A549 (cell line): ENCODE data around the gene OTOG. TPM values are rescaled to one million over a fixed set of nuclear protein-coding genes. Genes with fewer than 3 reads are reported as not detected.

Experiments
- ATAC-seq, 2 experiments: fragments of 200-7000 bp in 1 of 2; fragments of >200 bp in 1 of 2; cut with Nextera tagmentation in 1 of 2; cut with Tn5 transposase in 1 of 2; 3 replicates each; pipeline versions ENCODE4 v1.8.0 to v1.9.1; 2018 to 2020; ENCODE audit warnings: mild to moderate bottlenecking in 1 of 2, moderate library complexity in 1 of 2
- CTCF ChIA-PET: fragments of 300-600 bp; sonication (Branson Sonifier 250); formaldehyde crosslinking; extraction: SDS; loops from one replicate; lab custom pipeline; 2021; ENCODE audit warnings: antibody characterized with exemption, inconsistent platforms; lab: Yijun Ruan, JAX
- POLR2A ChIA-PET: fragments of 350-600 bp; formaldehyde crosslinking; extraction: SDS; loops from one replicate; lab custom pipeline; 2021; ENCODE audit warnings: antibody characterized with exemption, inconsistent platforms; lab: Yijun Ruan, JAX
- DNase-seq, 2 experiments: peaks; one replicate each; pipeline versions ENCODE4 v3.0.0 to v3.0.0-alpha.2; 2011 to 2016; ENCODE audit warnings: low read depth in 1 of 2, low spot score in 1 of 2
- FAIRE-seq: peaks from 2 replicates; lab custom pipeline; 2011; peaks lifted over from hg19 to GRCh38; lab: Jason Lieb, UNC
- H3K27ac ChIP-seq, 2 experiments: fragments of >200 bp; sonication (Bioruptor Twin); formaldehyde crosslinking; 3 replicates each; pipeline ENCODE4 v1.5.1; 2016 to 2017
- H3K4me1 ChIP-seq: fragments of >200 bp; sonication (Bioruptor Twin); formaldehyde crosslinking; 3 replicates; pipeline ENCODE4 v1.6.1; 2016
- H3K4me2 ChIP-seq: fragments of >200 bp; sonication (Bioruptor Twin); formaldehyde crosslinking; 3 replicates; pipeline ENCODE4 v1.6.1; 2016
- H3K4me3 ChIP-seq: fragments of >200 bp; sonication (Bioruptor Twin); formaldehyde crosslinking; 3 replicates; pipeline ENCODE4 v1.5.1; 2016
- H3K9me3 ChIP-seq: fragments of >200 bp; sonication (Bioruptor Twin); formaldehyde crosslinking; 3 replicates; pipeline ENCODE4 v1.6.1; 2016
- CBX8 ChIP-seq: fragments of 200-600 bp; sonication (generic); IDR thresholded peaks from 2 replicates; pipeline ENCODE4 v1.6.1; 2016
- CEBPB ChIP-seq, 2 experiments: fragments of >200 bp in 1 of 2; sonication (Bioruptor Twin) in 1 of 2; formaldehyde crosslinking in 1 of 2; IDR thresholded peaks; 2 replicates each; pipeline ENCODE4 v1.6.1; 2012 to 2016
- EHF ChIP-seq: fragments of 250-450 bp; sonication (Bioruptor Pico); IDR thresholded peaks from 2 replicates; pipeline ENCODE4 v1.5.0; 2020; ENCODE audit warnings: mild to moderate bottlenecking
- ESRRA ChIP-seq: fragments of 150-350 bp; IDR thresholded peaks from 2 replicates; pipeline ENCODE4 v1.6.1; 2014; ENCODE audit warnings: mild to moderate bottlenecking, low read length, borderline replicate concordance
- FOSB ChIP-seq: fragments of 250-450 bp; sonication (Bioruptor Pico); IDR thresholded peaks from 2 replicates; pipeline ENCODE4 v1.5.0; 2020; ENCODE audit warnings: mild to moderate bottlenecking, moderate library complexity
- FOXS1 ChIP-seq: fragments of 250-450 bp; sonication (Bioruptor Pico); IDR thresholded peaks from 2 replicates; pipeline ENCODE4 v1.5.0; 2020; ENCODE audit warnings: mild to moderate bottlenecking, moderate library complexity
- HOXB5 ChIP-seq: fragments of 250-450 bp; sonication (Bioruptor Pico); IDR thresholded peaks from 2 replicates; pipeline ENCODE4 v1.5.0; 2020; ENCODE audit warnings: mild to moderate bottlenecking, moderate library complexity
- JUN ChIP-seq, 2 experiments: fragments of >200 bp; sonication (Bioruptor Twin); formaldehyde crosslinking; IDR thresholded peaks; 2 replicates in 1 of 2; 3 replicates in 1 of 2; pipeline ENCODE4 v1.6.1; 2016 to 2017
- KDM5A ChIP-seq: fragments of 200-600 bp; sonication (generic); IDR thresholded peaks from 2 replicates; pipeline ENCODE4 v1.6.1; 2016; ENCODE audit warnings: antibody characterized with exemption, mild to moderate bottlenecking
- MAFK ChIP-seq: fragments of 450-650 bp; IDR thresholded peaks from 2 replicates; pipeline ENCODE4 v1.6.1; 2014; ENCODE audit not compliant: partially characterized antibody
- MAZ ChIP-seq: fragments of 150-350 bp; IDR thresholded peaks from 2 replicates; pipeline ENCODE4 v1.6.1; 2014; ENCODE audit warnings: antibody characterized with exemption, low read depth, low read length, borderline replicate concordance
- PHF8 ChIP-seq: fragments of 200-600 bp; sonication (generic); IDR thresholded peaks from 2 replicates; pipeline ENCODE4 v1.6.1; 2016; ENCODE audit warnings: low read depth, mild to moderate bottlenecking, antibody characterized with exemption, moderate library complexity, borderline replicate concordance
- POLR2A ChIP-seq: IDR thresholded peaks from 2 replicates; pipeline ENCODE4 v1.6.1; 2012; ENCODE audit warnings: mild to moderate bottlenecking, low read length
- RARB ChIP-seq: fragments of 250-450 bp; sonication (Bioruptor Pico); IDR thresholded peaks from 2 replicates; pipeline ENCODE4 v1.8.0; 2021; ENCODE audit warnings: mild to moderate bottlenecking, moderate library complexity
- RCOR1 ChIP-seq: fragments of 150-350 bp; IDR thresholded peaks from 2 replicates; pipeline ENCODE4 v1.6.1; 2014; ENCODE audit warnings: antibody characterized with exemption, low read length, low read depth
- SMC3 ChIP-seq: fragments of >200 bp; sonication (Bioruptor Twin); formaldehyde crosslinking; IDR thresholded peaks from 3 replicates; pipeline ENCODE4 v1.6.1; 2018; ENCODE audit warnings: inconsistent platforms
- TFCP2L1 ChIP-seq: fragments of 250-450 bp; sonication (Bioruptor Pico); IDR thresholded peaks from 2 replicates; pipeline ENCODE4 v1.5.0; 2021; ENCODE audit warnings: mild to moderate bottlenecking
- TP53 ChIP-seq: fragments of 250-450 bp; sonication (Bioruptor Pico); IDR thresholded peaks from 2 replicates; pipeline ENCODE4 v1.5.0; 2021; ENCODE audit warnings: mild to moderate bottlenecking, moderate library complexity
- ZC3H11A ChIP-seq: fragments of 450-650 bp; IDR thresholded peaks from 2 replicates; pipeline ENCODE4 v1.6.1; 2014; ENCODE audit warnings: antibody characterized with exemption, mild to moderate bottlenecking
- ZFP36 ChIP-seq: fragments of 450-650 bp; IDR thresholded peaks from 2 replicates; pipeline ENCODE4 v1.6.1; 2014; ENCODE audit warnings: borderline replicate concordance; ENCODE audit not compliant: partially characterized antibody
- WGBS: methylation state at CpG from one replicate; pipeline ENCODE4 v1.1.6; 2017; ENCODE audit errors: missing lambda C conversion rate; 5-methylcytosine and 5-hydroxymethylcytosine counted together
- polyA plus RNA-seq, 4 experiments: library from polyadenylated mRNA; depleted of rRNA in 3 of 4; stranded (reverse); fragments of >200 nt; fragmentation: RNase III in 1 of 4; extraction: RNeasy Plus Mini Kit Qiagen cat#74134 plus additional on column Dnase treatment in 1 of 4; gene quantifications; 2 replicates in 3 of 4; 3 replicates in 1 of 4; pipeline ENCODE4 v1.2.3, GENCODE V29; 2011 to 2017
- TF ChIP-seq, protein P1 (sequence below): IDR thresholded peaks from 2 replicates; pipeline ENCODE4 v1.6.1; 2012
- TF ChIP-seq, protein P2 (sequence below): fragments of >200 bp; sonication (Bioruptor Twin); formaldehyde crosslinking; IDR thresholded peaks from 3 replicates; pipeline ENCODE4 v1.6.1; 2016
- TF ChIP-seq, protein P3 (sequence below): fragments of 200-600 bp; sonication (generic); IDR thresholded peaks from 2 replicates; pipeline ENCODE4 v1.6.1; 2016; ENCODE audit warnings: antibody characterized with exemption, mild to moderate bottlenecking, moderate library complexity
- TF ChIP-seq, protein P4 (sequence below): IDR thresholded peaks from 2 replicates; pipeline ENCODE4 v1.6.1; 2012; ENCODE audit warnings: low read depth, borderline replicate concordance

OTOG gene
- polyA plus RNA-seq, 2 of the 4 experiments (the other 2 are of a cell fraction), result not detected

DNA sequence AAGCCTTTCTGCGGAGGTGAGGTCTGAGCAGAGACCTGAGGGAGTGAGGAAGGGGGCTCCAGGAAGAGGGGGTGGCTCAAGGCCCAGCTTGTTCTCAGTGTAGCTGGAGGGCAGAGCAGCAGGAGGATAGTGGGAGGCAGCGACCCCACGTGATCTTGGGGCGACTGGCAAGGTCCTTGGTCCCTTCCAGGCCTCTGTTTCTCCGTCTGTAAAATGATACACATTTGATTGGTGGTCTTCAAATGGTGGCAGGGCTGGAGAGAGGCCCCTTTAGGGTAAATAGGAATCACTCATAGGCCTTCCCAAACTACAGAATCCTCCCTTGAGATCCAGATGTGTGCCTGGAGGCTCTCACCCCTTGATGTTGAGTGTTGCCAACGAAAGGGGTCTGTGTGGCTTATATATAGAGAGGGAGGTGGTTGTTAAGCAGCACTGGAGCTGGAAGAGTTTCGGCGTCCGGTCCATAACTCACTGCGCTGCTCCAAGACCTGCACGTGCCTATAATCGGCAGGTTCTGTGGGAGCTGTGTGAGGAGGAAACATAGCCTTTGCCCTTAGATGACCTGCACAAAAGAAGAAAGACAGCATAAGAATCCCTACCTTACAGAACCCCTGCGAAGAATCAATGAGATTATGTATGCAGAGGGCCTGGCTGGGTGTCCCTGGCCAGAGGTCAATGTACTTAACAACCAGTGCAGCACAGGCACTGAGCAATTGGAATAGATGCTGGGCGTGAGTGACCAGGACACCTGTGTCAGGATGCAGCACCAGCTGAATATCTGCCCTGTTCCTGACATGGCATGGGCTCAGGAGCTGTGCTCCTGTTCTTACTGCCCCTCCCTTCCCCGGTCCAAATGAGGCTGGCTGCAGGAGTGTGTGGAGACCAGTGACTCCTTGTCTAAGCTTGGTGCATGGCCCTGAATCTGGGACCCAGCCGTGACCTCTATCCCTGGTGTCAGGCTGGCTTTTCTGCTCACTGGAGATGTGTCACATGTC is 28.7 kb downstream of the OTOG start:
- no peak overlapping the region for H3K27ac ChIP-seq
- no peaks in the 10 kb centered on the region for H3K4me1 ChIP-seq
- ATAC-seq (no peak), DNase-seq (no peak), FAIRE-seq (no peak)
- no peak overlapping the region for H3K4me2 ChIP-seq
- ChIA-PET CTCF (interaction anchor here (0.8 to 2.3 kb wide), 4 partner anchors 9 to 192 kb away, joined by 3 to 10 read pairs (median 4); no protein-coding TSS in a partner anchor), POLR2A (no interaction called here)
- 58% methylated on average over 16 of the region's 16 CpGs for WGBS
- H3K9me3 ChIP-seq, result no peaks in the 10 kb centered on the region
- TF ChIP-seq TP53 (no peak), RCOR1 (no peak), KDM5A (no peak), CEBPB (IDR thresholded peaks at IDR 0.05) (no peak), TFCP2L1 (CRISPR knock-in tag) (no peak), ZFP36 (no peak)
- TF ChIP-seq, protein P1, sequence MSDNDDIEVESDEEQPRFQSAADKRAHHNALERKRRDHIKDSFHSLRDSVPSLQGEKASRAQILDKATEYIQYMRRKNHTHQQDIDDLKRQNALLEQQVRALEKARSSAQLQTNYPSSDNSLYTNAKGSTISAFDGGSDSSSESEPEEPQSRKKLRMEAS, result no peak
- no peak overlapping the region for H3K4me3 ChIP-seq

DNA sequence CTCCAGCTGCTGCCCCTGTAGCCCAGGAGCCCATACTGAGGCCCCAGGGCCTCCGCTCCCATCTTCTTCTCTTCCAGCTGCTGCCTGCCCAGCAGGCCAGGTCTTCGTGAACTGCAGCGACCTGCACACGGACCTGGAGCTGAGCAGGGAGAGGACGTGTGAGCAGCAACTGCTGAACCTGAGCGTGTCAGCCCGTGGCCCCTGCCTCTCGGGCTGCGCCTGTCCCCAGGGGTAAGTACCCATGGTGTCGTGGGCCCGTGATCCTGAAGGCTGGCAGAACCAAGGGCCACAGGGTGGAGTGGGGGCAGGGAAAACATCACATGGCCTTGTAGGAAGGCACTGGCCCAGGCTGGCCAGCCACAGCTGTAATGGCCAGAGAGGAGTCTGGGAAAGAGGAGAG is 31.2 kb downstream of the OTOG start:
- DNase-seq (no peak), ATAC-seq (peak in 1 of 2 experiments; percentile 21; a peak in 1 of 6 replicates), FAIRE-seq (no peak)
- no peak overlapping the region for H3K4me3 ChIP-seq
- 65% methylated on average over 5 of the region's 11 CpGs for WGBS
- no peak overlapping the region for H3K27ac ChIP-seq
- H3K4me2 ChIP-seq, result no peak overlapping the region
- ChIA-PET POLR2A (no interaction called here), CTCF (interaction anchor here (1.2 kb wide), 1 partner anchor 152 kb away, joined by 3 read pairs; no protein-coding TSS in a partner anchor)
- H3K4me1 ChIP-seq, result no peaks in the 10 kb centered on the region
- no peaks in the 10 kb centered on the region; the same call in 2 of the 3 replicates for H3K9me3 ChIP-seq
- TF ChIP-seq PHF8 (no peak), FOSB (no peak), TFCP2L1 (CRISPR knock-in tag) (no peak), MAZ (no peak), POLR2A (no peak), RARB (CRISPR knock-in tag) (no peak), FOXS1 (CRISPR knock-in tag) (no peak), CBX8 (no peak), ZC3H11A (no peak), SMC3 (no peak), JUN (IDR thresholded peaks at IDR 0.05) (no peak)
- TF ChIP-seq, protein P1, result no peak

DNA sequence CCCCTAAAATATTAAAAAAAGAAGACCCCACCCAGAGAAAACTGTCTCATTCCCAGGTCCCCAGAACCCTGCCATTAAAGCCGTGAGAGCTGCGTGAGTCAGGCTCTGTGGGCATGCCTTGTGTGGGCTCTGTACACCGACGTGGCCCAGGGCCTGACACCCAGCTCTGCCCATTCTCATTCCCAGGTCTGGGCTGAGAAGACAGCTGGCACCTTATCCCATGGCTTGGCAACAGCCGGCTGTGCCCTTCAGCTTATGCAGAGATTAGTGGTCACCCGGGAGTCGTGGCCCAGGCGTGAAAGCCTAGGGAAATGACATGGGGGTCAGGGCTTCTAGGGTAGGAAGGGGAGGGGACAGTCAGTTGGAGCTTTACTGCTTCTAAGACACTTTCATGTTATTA is 31.9 kb downstream of the OTOG start:
- TF ChIP-seq HOXB5 (CRISPR knock-in tag), result no peak
- no peak for FAIRE-seq
- 61% methylated on average over 8 of the region's 8 CpGs for WGBS
- Histone ChIP-seq H3K4me1 (no peaks in the 10 kb centered on the region), H3K9me3 (no peaks in the 10 kb centered on the region; the same call in 2 of the 3 replicates), H3K4me3 (no peak overlapping the region), H3K27ac (no peak overlapping the region), H3K4me2 (no peak overlapping the region)
- POLR2A ChIA-PET, result no interaction called here
- ATAC-seq, result no peak
- CTCF ChIA-PET, result interaction anchor here (0.6 to 1.2 kb wide), 2 partner anchors 151 to 1093 kb away, joined by 3 read pairs; no protein-coding TSS in a partner anchor
- DNase-seq, result no peak

DNA sequence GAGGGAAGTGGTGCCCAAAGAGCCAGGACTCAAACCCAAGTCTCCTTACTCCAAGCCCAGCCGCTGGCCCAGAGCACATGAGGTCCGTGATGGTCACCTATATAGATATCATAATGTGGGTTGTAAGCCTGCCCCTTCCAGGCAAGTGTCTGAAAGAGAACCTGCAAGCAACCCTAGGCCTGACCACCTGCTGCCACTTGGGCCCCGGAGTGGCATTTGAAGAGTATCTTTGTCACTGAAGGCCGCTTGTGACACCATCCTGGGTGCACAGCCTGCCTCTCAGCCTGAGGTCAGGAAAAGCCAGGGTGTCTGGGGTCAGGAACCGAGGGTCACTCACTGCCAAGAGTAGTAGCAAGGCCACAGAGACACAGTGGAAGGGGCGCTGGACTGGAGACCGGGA is 32.4 kb downstream of the OTOG start:
- ChIA-PET CTCF (interaction anchor here (0.6 to 0.9 kb wide), 2 partner anchors 19 to 1094 kb away, joined by 3 read pairs; no protein-coding TSS in a partner anchor), POLR2A (no interaction called here)
- WGBS, result 40% methylated on average over 4 of the region's 7 CpGs
- Histone ChIP-seq H3K4me3 (no peak overlapping the region), H3K4me2 (no peak overlapping the region), H3K9me3 (no peaks in the 10 kb centered on the region; the same call in 2 of the 3 replicates), H3K27ac (no peak overlapping the region), H3K4me1 (no peaks in the 10 kb centered on the region)
- FAIRE-seq (no peak), ATAC-seq (no peak), DNase-seq (no peak)
- TF ChIP-seq, protein P2, sequence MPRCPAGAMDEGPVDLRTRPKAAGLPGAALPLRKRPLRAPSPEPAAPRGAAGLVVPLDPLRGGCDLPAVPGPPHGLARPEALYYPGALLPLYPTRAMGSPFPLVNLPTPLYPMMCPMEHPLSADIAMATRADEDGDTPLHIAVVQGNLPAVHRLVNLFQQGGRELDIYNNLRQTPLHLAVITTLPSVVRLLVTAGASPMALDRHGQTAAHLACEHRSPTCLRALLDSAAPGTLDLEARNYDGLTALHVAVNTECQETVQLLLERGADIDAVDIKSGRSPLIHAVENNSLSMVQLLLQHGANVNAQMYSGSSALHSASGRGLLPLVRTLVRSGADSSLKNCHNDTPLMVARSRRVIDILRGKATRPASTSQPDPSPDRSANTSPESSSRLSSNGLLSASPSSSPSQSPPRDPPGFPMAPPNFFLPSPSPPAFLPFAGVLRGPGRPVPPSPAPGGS, result no peak
- TF ChIP-seq, protein P3, sequence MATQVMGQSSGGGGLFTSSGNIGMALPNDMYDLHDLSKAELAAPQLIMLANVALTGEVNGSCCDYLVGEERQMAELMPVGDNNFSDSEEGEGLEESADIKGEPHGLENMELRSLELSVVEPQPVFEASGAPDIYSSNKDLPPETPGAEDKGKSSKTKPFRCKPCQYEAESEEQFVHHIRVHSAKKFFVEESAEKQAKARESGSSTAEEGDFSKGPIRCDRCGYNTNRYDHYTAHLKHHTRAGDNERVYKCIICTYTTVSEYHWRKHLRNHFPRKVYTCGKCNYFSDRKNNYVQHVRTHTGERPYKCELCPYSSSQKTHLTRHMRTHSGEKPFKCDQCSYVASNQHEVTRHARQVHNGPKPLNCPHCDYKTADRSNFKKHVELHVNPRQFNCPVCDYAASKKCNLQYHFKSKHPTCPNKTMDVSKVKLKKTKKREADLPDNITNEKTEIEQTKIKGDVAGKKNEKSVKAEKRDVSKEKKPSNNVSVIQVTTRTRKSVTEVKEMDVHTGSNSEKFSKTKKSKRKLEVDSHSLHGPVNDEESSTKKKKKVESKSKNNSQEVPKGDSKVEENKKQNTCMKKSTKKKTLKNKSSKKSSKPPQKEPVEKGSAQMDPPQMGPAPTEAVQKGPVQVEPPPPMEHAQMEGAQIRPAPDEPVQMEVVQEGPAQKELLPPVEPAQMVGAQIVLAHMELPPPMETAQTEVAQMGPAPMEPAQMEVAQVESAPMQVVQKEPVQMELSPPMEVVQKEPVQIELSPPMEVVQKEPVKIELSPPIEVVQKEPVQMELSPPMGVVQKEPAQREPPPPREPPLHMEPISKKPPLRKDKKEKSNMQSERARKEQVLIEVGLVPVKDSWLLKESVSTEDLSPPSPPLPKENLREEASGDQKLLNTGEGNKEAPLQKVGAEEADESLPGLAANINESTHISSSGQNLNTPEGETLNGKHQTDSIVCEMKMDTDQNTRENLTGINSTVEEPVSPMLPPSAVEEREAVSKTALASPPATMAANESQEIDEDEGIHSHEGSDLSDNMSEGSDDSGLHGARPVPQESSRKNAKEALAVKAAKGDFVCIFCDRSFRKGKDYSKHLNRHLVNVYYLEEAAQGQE, result no peak
- no peak for TF ChIP-seq MAFK
- no peak for TF ChIP-seq ZC3H11A
- no peak for TF ChIP-seq EHF (CRISPR knock-in tag)
- TF ChIP-seq JUN (IDR thresholded peaks at IDR 0.05), result no peak
- TF ChIP-seq SMC3, result no peak
- TF ChIP-seq ESRRA, result no peak
- TF ChIP-seq, protein P4, sequence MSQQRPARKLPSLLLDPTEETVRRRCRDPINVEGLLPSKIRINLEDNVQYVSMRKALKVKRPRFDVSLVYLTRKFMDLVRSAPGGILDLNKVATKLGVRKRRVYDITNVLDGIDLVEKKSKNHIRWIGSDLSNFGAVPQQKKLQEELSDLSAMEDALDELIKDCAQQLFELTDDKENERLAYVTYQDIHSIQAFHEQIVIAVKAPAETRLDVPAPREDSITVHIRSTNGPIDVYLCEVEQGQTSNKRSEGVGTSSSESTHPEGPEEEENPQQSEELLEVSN, result no peak
- TF ChIP-seq KDM5A, result no peak
- TF ChIP-seq HOXB5 (CRISPR knock-in tag), result no peak
